SK-N-SH treated with all-trans-retinoic acid at 6 μM for 48 hours (cell line): ENCODE measurements around the gene TSPAN18.

Experiments
- ATAC-seq: fragments of 200-7000 bp; cut with Tn5 transposase; 3 replicates; pipeline ENCODE4 v1.9.1; 2020; ENCODE audit warnings: mild to moderate bottlenecking, moderate library complexity
- ARNTL ChIP-seq: fragments of 450-650 bp; formaldehyde crosslinking; IDR thresholded peaks from 2 replicates; pipeline ENCODE4 v1.5.0; 2020; ENCODE audit warnings: low read depth, mild to moderate bottlenecking, moderate library complexity, borderline replicate concordance
- BACH2 ChIP-seq: fragments of 250-450 bp; sonication (Bioruptor Pico); IDR thresholded peaks from 2 replicates; pipeline ENCODE4 v1.9.0; 2021; ENCODE audit warnings: mild to moderate bottlenecking, borderline replicate concordance
- ESRRG ChIP-seq: fragments of 250-450 bp; sonication (Bioruptor Pico); IDR thresholded peaks from 2 replicates; pipeline ENCODE4 v1.6.1; 2021; ENCODE audit warnings: mild to moderate bottlenecking
- ISL1 ChIP-seq: fragments of 250-450 bp; sonication (Bioruptor Pico); IDR thresholded peaks from 2 replicates; pipeline ENCODE4 v2.1.2; 2022; ENCODE audit warnings: mild to moderate bottlenecking, moderate library complexity
- OSR1 ChIP-seq: fragments of 250-450 bp; sonication (Bioruptor Pico); IDR thresholded peaks from 2 replicates; pipeline ENCODE4 v1.8.0; 2022; ENCODE audit warnings: moderate library complexity, mild to moderate bottlenecking, inconsistent platforms
- PPARA ChIP-seq: fragments of 250-450 bp; sonication (Bioruptor Pico); IDR thresholded peaks from 2 replicates; pipeline ENCODE4 v1.5.0; 2020; ENCODE audit warnings: mild to moderate bottlenecking, borderline replicate concordance
- RARB ChIP-seq: fragments of 250-450 bp; sonication (Bioruptor Pico); IDR thresholded peaks from 2 replicates; pipeline ENCODE4 v1.8.0; 2021; ENCODE audit warnings: mild to moderate bottlenecking, moderate library complexity
- TCF4 ChIP-seq: fragments of 250-450 bp; sonication (Bioruptor Pico); IDR thresholded peaks from 2 replicates; pipeline ENCODE4 v1.8.0; 2021; ENCODE audit warnings: mild to moderate bottlenecking, moderate library complexity, borderline replicate concordance
- TOX ChIP-seq: fragments of 250-450 bp; sonication (Bioruptor Pico); IDR thresholded peaks from 2 replicates; pipeline ENCODE4 v1.8.0; 2021; ENCODE audit warnings: mild to moderate bottlenecking, moderate library complexity, borderline replicate concordance
- ZFP3 ChIP-seq: fragments of 250-450 bp; sonication (Bioruptor Pico); IDR thresholded peaks from 2 replicates; pipeline ENCODE4 v1.5.0; 2020; ENCODE audit warnings: mild to moderate bottlenecking, moderate library complexity
- ZFP30 ChIP-seq: fragments of 450-650 bp; formaldehyde crosslinking; IDR thresholded peaks from 2 replicates; pipeline ENCODE4 v1.5.0; 2022; ENCODE audit warnings: mild to moderate bottlenecking, moderate library complexity
- ZNF565 ChIP-seq: fragments of 450-650 bp; formaldehyde crosslinking; conservative IDR thresholded peaks from 2 replicates; pipeline ENCODE4 v1.5.0; 2020; ENCODE audit warnings: low read depth, mild to moderate bottlenecking, moderate library complexity
- ZNF8 ChIP-seq: fragments of 450-650 bp; formaldehyde crosslinking; IDR thresholded peaks from 2 replicates; pipeline ENCODE4 v1.5.0; 2020; ENCODE audit warnings: mild to moderate bottlenecking, moderate library complexity
- TF ChIP-seq, protein P1 (sequence below): fragments of 250-450 bp; sonication (Bioruptor Pico); IDR thresholded peaks from 2 replicates; pipeline ENCODE4 v1.8.0; 2020; ENCODE audit warnings: mild to moderate bottlenecking, moderate library complexity, borderline replicate concordance
- TF ChIP-seq, protein P2 (sequence below): fragments of 250-450 bp; sonication (Bioruptor Pico); IDR thresholded peaks from 2 replicates; pipeline ENCODE4 v1.5.0; 2020; ENCODE audit warnings: mild to moderate bottlenecking, moderate library complexity
- TF ChIP-seq, protein P3 (sequence below): fragments of 250-450 bp; sonication (Bioruptor Pico); IDR thresholded peaks from 2 replicates; pipeline ENCODE4 v1.5.1; 2020; ENCODE audit warnings: low read depth, mild to moderate bottlenecking, moderate library complexity

Gene TSPAN18

DNA sequence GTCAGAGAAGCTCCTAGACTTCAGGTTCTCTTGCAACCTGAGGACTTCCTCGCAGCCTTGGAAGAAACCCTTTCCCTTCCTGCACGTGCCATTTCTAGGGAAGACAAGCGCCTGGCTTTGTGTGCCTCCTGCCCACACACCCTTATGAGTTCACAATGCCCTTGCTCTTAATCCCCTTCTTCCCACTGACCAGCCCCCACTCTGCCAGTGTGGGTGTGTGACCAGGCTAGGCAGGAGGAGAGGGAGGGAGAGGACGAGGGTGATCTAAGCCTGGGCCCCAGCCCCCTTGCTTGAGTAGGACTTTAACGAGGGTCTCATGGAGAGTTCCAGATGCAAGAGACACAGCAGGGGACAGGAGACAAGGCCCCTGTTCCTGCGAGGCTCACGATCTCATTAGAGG, 193.7 kb downstream of the TSPAN18 start:
- TF ChIP-seq PPARA (CRISPR knock-in tag) (no peak), TOX (CRISPR knock-in tag) (no peak), ZNF8 (CRISPR knock-in tag) (no peak), ARNTL (CRISPR knock-in tag) (no peak), ZFP30 (CRISPR knock-in tag) (no peak), ISL1 (CRISPR knock-in tag) (no peak), ZFP3 (CRISPR knock-in tag) (no peak)
- TF ChIP-seq, protein P1, sequence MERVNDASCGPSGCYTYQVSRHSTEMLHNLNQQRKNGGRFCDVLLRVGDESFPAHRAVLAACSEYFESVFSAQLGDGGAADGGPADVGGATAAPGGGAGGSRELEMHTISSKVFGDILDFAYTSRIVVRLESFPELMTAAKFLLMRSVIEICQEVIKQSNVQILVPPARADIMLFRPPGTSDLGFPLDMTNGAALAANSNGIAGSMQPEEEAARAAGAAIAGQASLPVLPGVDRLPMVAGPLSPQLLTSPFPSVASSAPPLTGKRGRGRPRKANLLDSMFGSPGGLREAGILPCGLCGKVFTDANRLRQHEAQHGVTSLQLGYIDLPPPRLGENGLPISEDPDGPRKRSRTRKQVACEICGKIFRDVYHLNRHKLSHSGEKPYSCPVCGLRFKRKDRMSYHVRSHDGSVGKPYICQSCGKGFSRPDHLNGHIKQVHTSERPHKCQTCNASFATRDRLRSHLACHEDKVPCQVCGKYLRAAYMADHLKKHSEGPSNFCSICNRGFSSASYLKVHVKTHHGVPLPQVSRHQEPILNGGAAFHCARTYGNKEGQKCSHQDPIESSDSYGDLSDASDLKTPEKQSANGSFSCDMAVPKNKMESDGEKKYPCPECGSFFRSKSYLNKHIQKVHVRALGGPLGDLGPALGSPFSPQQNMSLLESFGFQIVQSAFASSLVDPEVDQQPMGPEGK, result no peak
- TF ChIP-seq, protein P2, sequence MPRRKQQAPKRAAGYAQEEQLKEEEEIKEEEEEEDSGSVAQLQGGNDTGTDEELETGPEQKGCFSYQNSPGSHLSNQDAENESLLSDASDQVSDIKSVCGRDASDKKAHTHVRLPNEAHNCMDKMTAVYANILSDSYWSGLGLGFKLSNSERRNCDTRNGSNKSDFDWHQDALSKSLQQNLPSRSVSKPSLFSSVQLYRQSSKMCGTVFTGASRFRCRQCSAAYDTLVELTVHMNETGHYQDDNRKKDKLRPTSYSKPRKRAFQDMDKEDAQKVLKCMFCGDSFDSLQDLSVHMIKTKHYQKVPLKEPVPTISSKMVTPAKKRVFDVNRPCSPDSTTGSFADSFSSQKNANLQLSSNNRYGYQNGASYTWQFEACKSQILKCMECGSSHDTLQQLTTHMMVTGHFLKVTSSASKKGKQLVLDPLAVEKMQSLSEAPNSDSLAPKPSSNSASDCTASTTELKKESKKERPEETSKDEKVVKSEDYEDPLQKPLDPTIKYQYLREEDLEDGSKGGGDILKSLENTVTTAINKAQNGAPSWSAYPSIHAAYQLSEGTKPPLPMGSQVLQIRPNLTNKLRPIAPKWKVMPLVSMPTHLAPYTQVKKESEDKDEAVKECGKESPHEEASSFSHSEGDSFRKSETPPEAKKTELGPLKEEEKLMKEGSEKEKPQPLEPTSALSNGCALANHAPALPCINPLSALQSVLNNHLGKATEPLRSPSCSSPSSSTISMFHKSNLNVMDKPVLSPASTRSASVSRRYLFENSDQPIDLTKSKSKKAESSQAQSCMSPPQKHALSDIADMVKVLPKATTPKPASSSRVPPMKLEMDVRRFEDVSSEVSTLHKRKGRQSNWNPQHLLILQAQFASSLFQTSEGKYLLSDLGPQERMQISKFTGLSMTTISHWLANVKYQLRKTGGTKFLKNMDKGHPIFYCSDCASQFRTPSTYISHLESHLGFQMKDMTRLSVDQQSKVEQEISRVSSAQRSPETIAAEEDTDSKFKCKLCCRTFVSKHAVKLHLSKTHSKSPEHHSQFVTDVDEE (CRISPR knock-in tag), result no peak
- no peak for ATAC-seq

DNA sequence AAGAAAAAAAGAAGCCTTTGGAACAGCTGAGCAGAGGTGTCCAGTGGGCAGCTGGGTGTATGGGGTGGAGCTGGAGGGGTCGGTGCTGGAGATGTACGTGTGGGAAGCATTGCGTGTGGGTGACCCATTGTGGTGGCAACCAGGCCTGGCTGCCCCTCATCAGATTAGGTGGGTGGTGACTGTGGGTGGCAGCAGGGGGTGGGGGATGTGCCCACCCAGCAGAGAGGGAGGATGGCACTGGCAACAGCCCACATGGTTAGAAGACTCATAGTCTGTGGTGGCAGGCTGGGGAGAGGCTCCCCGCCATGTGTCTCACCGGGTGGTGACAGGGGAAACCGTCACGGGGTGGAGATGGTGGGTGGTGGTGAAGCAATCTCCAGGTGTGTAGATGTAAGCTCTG, 196.4 kb downstream of the TSPAN18 start:
- TF ChIP-seq, protein P2 (CRISPR knock-in tag), result no peak
- TF ChIP-seq ZNF8 (CRISPR knock-in tag), result no peak
- TF ChIP-seq ZFP3 (CRISPR knock-in tag), result no peak
- no peak for TF ChIP-seq ESRRG (CRISPR knock-in tag)
- no peak for TF ChIP-seq ISL1 (CRISPR knock-in tag)
- no peak for TF ChIP-seq BACH2 (CRISPR knock-in tag)
- TF ChIP-seq, protein P3, sequence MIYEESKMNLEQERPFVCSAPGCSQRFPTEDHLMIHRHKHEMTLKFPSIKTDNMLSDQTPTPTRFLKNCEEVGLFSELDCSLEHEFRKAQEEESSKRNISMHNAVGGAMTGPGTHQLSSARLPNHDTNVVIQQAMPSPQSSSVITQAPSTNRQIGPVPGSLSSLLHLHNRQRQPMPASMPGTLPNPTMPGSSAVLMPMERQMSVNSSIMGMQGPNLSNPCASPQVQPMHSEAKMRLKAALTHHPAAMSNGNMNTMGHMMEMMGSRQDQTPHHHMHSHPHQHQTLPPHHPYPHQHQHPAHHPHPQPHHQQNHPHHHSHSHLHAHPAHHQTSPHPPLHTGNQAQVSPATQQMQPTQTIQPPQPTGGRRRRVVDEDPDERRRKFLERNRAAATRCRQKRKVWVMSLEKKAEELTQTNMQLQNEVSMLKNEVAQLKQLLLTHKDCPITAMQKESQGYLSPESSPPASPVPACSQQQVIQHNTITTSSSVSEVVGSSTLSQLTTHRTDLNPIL (CRISPR knock-in tag), result no peak
- TF ChIP-seq RARB (CRISPR knock-in tag), result no peak
- TF ChIP-seq, all 23 proteins: peak for 0
- no peak for ATAC-seq

DNA sequence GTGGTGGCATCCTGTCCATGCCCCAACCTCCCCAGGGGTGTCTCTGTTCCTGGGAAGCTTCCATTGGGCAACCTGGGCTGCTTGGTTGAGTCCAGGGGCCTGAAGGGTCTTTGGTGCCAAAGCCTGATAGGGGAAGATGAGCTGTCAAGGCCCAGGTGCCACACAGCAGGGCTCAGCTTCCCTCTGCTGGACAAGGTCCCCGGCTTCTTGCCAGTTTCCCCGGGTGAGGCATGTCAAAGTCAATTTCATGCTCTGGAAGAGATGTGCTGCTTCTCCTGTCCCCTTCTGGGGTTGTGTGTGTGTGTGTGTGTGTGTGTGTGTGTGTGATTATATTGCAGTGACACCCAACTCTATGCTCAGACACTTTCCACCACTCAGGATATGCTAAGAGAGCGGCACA, 197.0 kb downstream of the TSPAN18 start:
- no peak for ATAC-seq
- TF ChIP-seq ESRRG (CRISPR knock-in tag) (no peak), OSR1 (CRISPR knock-in tag) (no peak), BACH2 (CRISPR knock-in tag) (no peak), TCF4 (no peak), ISL1 (CRISPR knock-in tag) (no peak), PPARA (CRISPR knock-in tag) (no peak), ZFP3 (CRISPR knock-in tag) (no peak), ZNF565 (CRISPR knock-in tag) (no peak), RARB (CRISPR knock-in tag) (no peak)
- TF ChIP-seq, protein P2 (CRISPR knock-in tag), result no peak
